Measurements from ENCODE around the gene GNAT1.

The GNAT1 gene

DNA sequence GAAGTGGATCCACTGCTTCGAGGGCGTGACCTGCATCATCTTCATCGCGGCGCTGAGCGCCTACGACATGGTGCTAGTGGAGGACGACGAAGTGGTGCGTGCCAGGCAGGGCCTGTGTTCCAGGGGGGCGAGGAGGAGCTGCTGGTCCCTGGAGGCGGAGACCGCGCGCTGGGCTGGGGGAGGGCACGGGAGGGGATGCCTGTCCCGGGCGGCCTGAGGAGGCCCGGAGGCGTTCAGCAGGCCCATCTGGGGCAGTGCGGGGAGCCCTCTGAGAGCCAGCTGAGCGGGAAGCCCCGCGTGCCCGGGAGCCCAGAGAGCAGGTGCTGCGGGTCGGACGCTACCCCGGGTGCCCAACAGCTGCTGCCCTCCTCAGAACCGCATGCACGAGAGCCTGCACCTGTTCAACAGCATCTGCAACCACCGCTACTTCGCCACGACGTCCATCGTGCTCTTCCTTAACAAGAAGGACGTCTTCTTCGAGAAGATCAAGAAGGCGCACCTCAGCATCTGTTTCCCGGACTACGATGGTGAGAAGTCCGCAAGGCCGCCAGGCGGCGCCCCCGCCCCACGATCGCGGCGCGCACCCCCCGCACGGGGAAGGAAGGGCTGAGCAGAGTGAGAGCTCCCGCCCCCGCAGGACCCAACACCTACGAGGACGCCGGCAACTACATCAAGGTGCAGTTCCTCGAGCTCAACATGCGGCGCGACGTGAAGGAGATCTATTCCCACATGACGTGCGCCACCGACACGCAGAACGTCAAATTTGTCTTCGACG lies 2.9 kb downstream of the GNAT1 start:
- no peak overlapping the region for H3K4me3 ChIP-seq (ENCODE audit: low read length)
- no peak for DNase-seq (ENCODE audit: low read depth)
- TF ChIP-seq, protein P1, sequence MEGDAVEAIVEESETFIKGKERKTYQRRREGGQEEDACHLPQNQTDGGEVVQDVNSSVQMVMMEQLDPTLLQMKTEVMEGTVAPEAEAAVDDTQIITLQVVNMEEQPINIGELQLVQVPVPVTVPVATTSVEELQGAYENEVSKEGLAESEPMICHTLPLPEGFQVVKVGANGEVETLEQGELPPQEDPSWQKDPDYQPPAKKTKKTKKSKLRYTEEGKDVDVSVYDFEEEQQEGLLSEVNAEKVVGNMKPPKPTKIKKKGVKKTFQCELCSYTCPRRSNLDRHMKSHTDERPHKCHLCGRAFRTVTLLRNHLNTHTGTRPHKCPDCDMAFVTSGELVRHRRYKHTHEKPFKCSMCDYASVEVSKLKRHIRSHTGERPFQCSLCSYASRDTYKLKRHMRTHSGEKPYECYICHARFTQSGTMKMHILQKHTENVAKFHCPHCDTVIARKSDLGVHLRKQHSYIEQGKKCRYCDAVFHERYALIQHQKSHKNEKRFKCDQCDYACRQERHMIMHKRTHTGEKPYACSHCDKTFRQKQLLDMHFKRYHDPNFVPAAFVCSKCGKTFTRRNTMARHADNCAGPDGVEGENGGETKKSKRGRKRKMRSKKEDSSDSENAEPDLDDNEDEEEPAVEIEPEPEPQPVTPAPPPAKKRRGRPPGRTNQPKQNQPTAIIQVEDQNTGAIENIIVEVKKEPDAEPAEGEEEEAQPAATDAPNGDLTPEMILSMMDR (conservative IDR thresholded peaks at IDR 0.05; ENCODE audit: low read depth, low read length): peak; percentile 87

GRCh38 chr3:50194903-50195500 lies 3.6 kb downstream of the GNAT1 start:
- TF ChIP-seq, protein P1 (conservative IDR thresholded peaks at IDR 0.05; ENCODE audit: low read depth, low read length): no peak
- DNase-seq (ENCODE audit: low read depth): no peak
- no peak overlapping the region for H3K4me3 ChIP-seq (ENCODE audit: low read length)

- no peak for DNase-seq (ENCODE audit: low read depth)
- no peak overlapping the region for H3K4me3 ChIP-seq (ENCODE audit: low read length)
- TF ChIP-seq, protein P1 (conservative IDR thresholded peaks at IDR 0.05; ENCODE audit: low read depth, low read length): no peak
Observed at GRCh38 chr3:50195501-50196252, 4.3 kb downstream of the GNAT1 start.

DNA sequence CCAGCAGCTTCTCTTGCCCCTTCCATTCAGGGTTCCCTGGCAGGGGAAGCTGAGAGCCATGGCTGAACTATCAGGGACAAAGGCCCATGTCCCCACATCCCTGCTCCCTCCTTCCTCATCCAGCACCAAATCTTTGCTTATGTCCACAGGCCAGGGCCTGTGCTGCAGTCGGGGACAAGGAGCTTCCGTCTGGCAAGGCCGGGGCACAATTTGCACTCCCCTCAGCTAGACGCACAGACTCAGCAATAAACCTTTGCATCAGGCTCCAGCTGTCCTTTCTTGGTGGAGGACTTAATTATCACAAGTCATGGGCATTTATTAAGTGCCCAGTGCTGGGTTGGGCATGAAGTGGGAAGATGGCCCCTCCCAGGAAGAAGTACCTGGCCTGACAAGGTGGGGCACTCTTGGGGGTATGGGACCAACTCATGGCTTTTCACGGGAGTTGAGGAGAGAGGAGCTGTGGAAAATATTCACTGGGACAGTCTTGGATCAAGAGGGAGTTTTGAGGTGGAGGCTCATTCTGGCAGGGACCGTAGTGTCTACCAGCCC lies 4.9 kb downstream of the GNAT1 start:
- H3K4me3 ChIP-seq (ENCODE audit: low read length): no peak overlapping the region
- TF ChIP-seq, protein P1 (conservative IDR thresholded peaks at IDR 0.05; ENCODE audit: low read depth, low read length): no peak
- no peak for DNase-seq (ENCODE audit: low read depth)

DNA sequence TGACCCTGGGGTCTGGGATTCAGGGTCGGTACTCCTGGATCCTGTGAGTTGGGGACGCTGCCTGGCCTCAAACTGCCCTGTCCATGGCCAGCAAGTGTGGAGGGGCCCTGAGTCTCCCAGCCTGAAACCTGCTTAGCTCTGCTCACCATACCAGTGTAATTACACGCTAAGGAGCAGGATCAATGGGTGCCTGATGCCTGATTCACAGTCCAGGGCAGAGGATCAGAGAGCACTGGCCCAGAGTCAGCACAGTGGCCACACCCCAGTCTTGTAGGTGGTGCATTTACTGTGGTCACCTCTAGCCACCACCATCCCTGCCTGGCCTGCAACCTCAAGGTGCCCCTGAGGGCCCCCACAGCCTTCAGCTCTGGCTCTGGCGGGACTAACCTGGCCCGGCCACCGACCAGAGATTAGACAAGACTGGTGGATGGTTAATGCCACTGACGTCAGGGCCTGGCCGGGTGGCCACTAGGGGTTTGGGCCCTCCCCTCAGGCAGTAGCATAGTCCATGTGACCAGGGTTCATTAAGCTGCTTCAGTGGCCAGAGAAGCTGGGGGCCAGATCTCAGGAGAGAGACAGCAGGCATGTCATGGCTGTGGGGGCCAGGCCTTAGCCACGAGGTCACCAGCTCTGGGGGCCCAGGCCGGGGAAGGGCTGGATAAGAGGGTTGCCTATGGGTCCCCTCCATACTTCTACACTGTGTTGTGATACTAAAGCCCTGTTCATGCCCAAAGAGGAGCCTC lies 10.3 kb downstream of the GNAT1 start:
- TF ChIP-seq, protein P1 (conservative IDR thresholded peaks at IDR 0.05; ENCODE audit: low read depth, low read length): peak; percentile 22
- H3K4me3 ChIP-seq (ENCODE audit: low read length): no peak overlapping the region
- DNase-seq (ENCODE audit: low read depth): peak; percentile 51

DNA sequence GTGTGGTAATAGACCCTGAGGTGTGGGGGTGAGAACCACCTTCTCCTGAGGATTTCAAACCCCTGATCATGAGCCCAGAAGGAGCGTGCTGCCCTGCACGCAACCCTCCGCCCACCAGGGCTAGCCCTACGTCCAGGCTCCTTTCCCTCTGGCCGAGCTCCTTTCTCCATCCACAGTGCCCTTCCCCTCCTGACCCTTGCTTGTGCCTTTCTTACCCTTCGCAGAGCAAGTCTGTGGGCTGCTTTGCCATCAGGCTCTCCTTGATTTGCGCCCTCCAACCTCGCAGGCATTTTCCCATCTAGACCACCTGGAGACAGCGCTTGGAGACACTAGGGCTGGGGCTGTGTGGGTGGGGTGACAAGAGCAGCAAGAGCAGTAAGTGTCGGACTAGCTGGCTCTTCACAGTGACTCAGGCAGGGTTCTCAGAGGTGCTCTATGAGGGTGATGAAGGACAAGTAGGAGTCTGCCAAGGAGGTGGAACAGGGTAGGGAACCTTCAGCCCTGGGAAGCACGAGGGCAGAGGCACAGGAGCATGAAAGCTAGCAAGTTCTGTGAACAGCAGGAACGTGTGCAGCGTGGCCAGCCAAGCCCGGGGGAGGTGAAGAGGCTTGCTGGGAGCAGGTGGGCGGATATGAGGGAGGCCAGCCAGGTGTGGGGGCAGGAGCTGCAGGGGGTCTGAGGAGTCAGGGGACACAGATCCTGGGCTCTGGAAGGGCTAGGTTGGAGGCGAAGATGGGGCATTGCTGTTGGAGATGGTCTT lies 11.1 kb downstream of the GNAT1 start:
- TF ChIP-seq, protein P1 (conservative IDR thresholded peaks at IDR 0.05; ENCODE audit: low read depth, low read length): no peak
- DNase-seq (ENCODE audit: low read depth): no peak
- no peak overlapping the region for H3K4me3 ChIP-seq (ENCODE audit: low read length)
